ENCODE results near the gene ATP1A2. TPM values are rescaled to one million over a fixed set of nuclear protein-coding genes. Genes with fewer than 3 reads are reported as not detected.

ATP1A2 gene
- total and polyA plus RNA-seq, 2 experiments from 2014 or later, result 4.9 to 17.7 TPM

GRCh38 chr1:160123726-160124125 lies 8.2 kb downstream of the ATP1A2 start (continued):
- TF ChIP-seq ZNF462 (CRISPR knock-in tag; IDR thresholded peaks at IDR 0.05) (no peak), ETS1 (IDR thresholded peaks at IDR 0.05) (no peak), CTCF (conservative IDR thresholded peaks at IDR 0.05; ENCODE audit: low read depth in 2 of 2) (no peak), JUNB (IDR thresholded peaks at IDR 0.05; ENCODE audit: unreplicated experiment) (no peak), STAT1 (IDR thresholded peaks at IDR 0.05; ENCODE audit: unreplicated experiment) (no peak)
